ENCODE data around the gene GPR143.

GRCh38 chrX:9687899-9688298 is 77.7 kb downstream of the GPR143 start:
- TF ChIP-seq CTCF (conservative IDR thresholded peaks at IDR 0.05; ENCODE audit: low read length), result no peak
- TF ChIP-seq EZH2phosphoT487 (IDR thresholded peaks at IDR 0.05; ENCODE audit: borderline replicate concordance), result no peak
